A549 (cell line): ENCODE data around the gene CFLAR. TPM values are rescaled to one million over a fixed set of nuclear protein-coding genes. Genes with fewer than 3 reads are reported as not detected.

Source experiments
- ATAC-seq, 2 experiments: fragments of 200-7000 bp in 1 of 2; fragments of >200 bp in 1 of 2; cut with Nextera tagmentation in 1 of 2; cut with Tn5 transposase in 1 of 2; 3 replicates each; pipeline versions ENCODE4 v1.8.0 to v1.9.1; 2018 to 2020; ENCODE audit warnings: mild to moderate bottlenecking in 1 of 2, moderate library complexity in 1 of 2
- CTCF ChIA-PET: fragments of 300-600 bp; sonication (Branson Sonifier 250); formaldehyde crosslinking; extraction: SDS; loops from one replicate; lab custom pipeline; 2021; ENCODE audit warnings: antibody characterized with exemption, inconsistent platforms; lab: Yijun Ruan, JAX
- POLR2A ChIA-PET: fragments of 350-600 bp; formaldehyde crosslinking; extraction: SDS; loops from one replicate; lab custom pipeline; 2021; ENCODE audit warnings: antibody characterized with exemption, inconsistent platforms; lab: Yijun Ruan, JAX
- DNase-seq, 2 experiments: peaks; one replicate each; pipeline versions ENCODE4 v3.0.0 to v3.0.0-alpha.2; 2011 to 2016; ENCODE audit warnings: low read depth in 1 of 2, low spot score in 1 of 2
- FAIRE-seq: peaks from 2 replicates; lab custom pipeline; 2011; peaks lifted over from hg19 to GRCh38; lab: Jason Lieb, UNC
- H3K27ac ChIP-seq, 2 experiments: fragments of >200 bp; sonication (Bioruptor Twin); formaldehyde crosslinking; 3 replicates each; pipeline ENCODE4 v1.5.1; 2016 to 2017
- H3K4me1 ChIP-seq: fragments of >200 bp; sonication (Bioruptor Twin); formaldehyde crosslinking; 3 replicates; pipeline ENCODE4 v1.6.1; 2016
- H3K4me2 ChIP-seq: fragments of >200 bp; sonication (Bioruptor Twin); formaldehyde crosslinking; 3 replicates; pipeline ENCODE4 v1.6.1; 2016
- H3K4me3 ChIP-seq: fragments of >200 bp; sonication (Bioruptor Twin); formaldehyde crosslinking; 3 replicates; pipeline ENCODE4 v1.5.1; 2016
- H3K9me3 ChIP-seq: fragments of >200 bp; sonication (Bioruptor Twin); formaldehyde crosslinking; 3 replicates; pipeline ENCODE4 v1.6.1; 2016
- ATOH8 ChIP-seq: fragments of 250-450 bp; sonication (Bioruptor Pico); IDR thresholded peaks from 2 replicates; pipeline ENCODE4 v1.5.0; 2020; ENCODE audit warnings: low read depth, mild to moderate bottlenecking, moderate library complexity
- BHLHE40 ChIP-seq: IDR thresholded peaks from 2 replicates; pipeline ENCODE4 v1.6.1; 2012; ENCODE audit warnings: low read depth, low read length, inconsistent platforms
- CHD4 ChIP-seq: fragments of 200-600 bp; sonication (generic); IDR thresholded peaks from 2 replicates; pipeline ENCODE4 v1.6.1; 2016; ENCODE audit warnings: antibody characterized with exemption, mild to moderate bottlenecking, borderline replicate concordance
- E2F6 ChIP-seq: IDR thresholded peaks from 2 replicates; pipeline ENCODE4 v1.6.1; 2012; ENCODE audit warnings: low read depth, borderline replicate concordance
- EHF ChIP-seq: fragments of 250-450 bp; sonication (Bioruptor Pico); IDR thresholded peaks from 2 replicates; pipeline ENCODE4 v1.5.0; 2020; ENCODE audit warnings: mild to moderate bottlenecking
- ELK1 ChIP-seq: fragments of 150-350 bp; IDR thresholded peaks from 2 replicates; pipeline ENCODE4 v1.6.1; 2014; ENCODE audit warnings: low read depth, mild to moderate bottlenecking, low read length
- EP300 ChIP-seq, 2 experiments: fragments of >200 bp; sonication (Bioruptor Twin); formaldehyde crosslinking; IDR thresholded peaks; 2 replicates in 1 of 2; 3 replicates in 1 of 2; pipeline ENCODE4 v1.6.1; 2016 to 2017
- FOSL2 ChIP-seq, 2 experiments: fragments of 450-650 bp in 1 of 2; fragments of >200 bp in 1 of 2; sonication (Bioruptor Twin) in 1 of 2; formaldehyde crosslinking; IDR thresholded peaks; 2 replicates each; pipeline versions ENCODE4 v1.5.0 to v1.6.1; 2016 to 2020; ENCODE audit warnings: mild to moderate bottlenecking in 1 of 2, moderate library complexity in 1 of 2
- HES2 ChIP-seq: fragments of >200 bp; sonication (Bioruptor Twin); formaldehyde crosslinking; IDR thresholded peaks from 2 replicates; pipeline ENCODE4 v1.6.1; 2016
- HEYL ChIP-seq: fragments of 250-450 bp; sonication (Bioruptor Pico); IDR thresholded peaks from 2 replicates; pipeline ENCODE4 v1.8.0; 2021; ENCODE audit warnings: mild to moderate bottlenecking, moderate library complexity
- HOXA7 ChIP-seq: fragments of 250-450 bp; sonication (Bioruptor Pico); IDR thresholded peaks from 2 replicates; pipeline ENCODE4 v1.5.0; 2020; ENCODE audit warnings: mild to moderate bottlenecking, moderate library complexity
- JUN ChIP-seq, 2 experiments: fragments of >200 bp; sonication (Bioruptor Twin); formaldehyde crosslinking; IDR thresholded peaks; 2 replicates in 1 of 2; 3 replicates in 1 of 2; pipeline ENCODE4 v1.6.1; 2016 to 2017
- JUNB ChIP-seq: fragments of >200 bp; sonication (Bioruptor Twin); formaldehyde crosslinking; IDR thresholded peaks from 2 replicates; pipeline ENCODE4 v1.6.1; 2016
- KDM1A ChIP-seq: fragments of 200-600 bp; sonication (generic); IDR thresholded peaks from 2 replicates; pipeline ENCODE4 v1.6.1; 2016; ENCODE audit warnings: low read depth, mild to moderate bottlenecking
- MAFK ChIP-seq: fragments of 450-650 bp; IDR thresholded peaks from 2 replicates; pipeline ENCODE4 v1.6.1; 2014; ENCODE audit not compliant: partially characterized antibody
- MAX ChIP-seq: IDR thresholded peaks from 2 replicates; pipeline ENCODE4 v1.6.1; 2012
- MAZ ChIP-seq: fragments of 150-350 bp; IDR thresholded peaks from 2 replicates; pipeline ENCODE4 v1.6.1; 2014; ENCODE audit warnings: antibody characterized with exemption, low read depth, low read length, borderline replicate concordance
- MYC ChIP-seq: IDR thresholded peaks from 2 replicates; pipeline ENCODE4 v1.6.1; 2012; ENCODE audit warnings: mild to moderate bottlenecking, inconsistent platforms, low read length, improper control_type of control experiment, borderline replicate concordance
- NFE2L2 ChIP-seq: fragments of 150-350 bp; conservative IDR thresholded peaks from 2 replicates; pipeline ENCODE4 v1.6.1; 2014; ENCODE audit warnings: low read length
- PHF8 ChIP-seq: fragments of 200-600 bp; sonication (generic); IDR thresholded peaks from 2 replicates; pipeline ENCODE4 v1.6.1; 2016; ENCODE audit warnings: low read depth, mild to moderate bottlenecking, antibody characterized with exemption, moderate library complexity, borderline replicate concordance
- POLR2A ChIP-seq: IDR thresholded peaks from 2 replicates; pipeline ENCODE4 v1.6.1; 2012; ENCODE audit warnings: mild to moderate bottlenecking, low read length
- RARB ChIP-seq: fragments of 250-450 bp; sonication (Bioruptor Pico); IDR thresholded peaks from 2 replicates; pipeline ENCODE4 v1.8.0; 2021; ENCODE audit warnings: mild to moderate bottlenecking, moderate library complexity
- RCOR1 ChIP-seq: fragments of 150-350 bp; IDR thresholded peaks from 2 replicates; pipeline ENCODE4 v1.6.1; 2014; ENCODE audit warnings: antibody characterized with exemption, low read length, low read depth
- RFX5 ChIP-seq: fragments of 450-650 bp; IDR thresholded peaks from 2 replicates; pipeline ENCODE4 v1.7.1; 2014; ENCODE audit warnings: antibody characterized with exemption, mild to moderate bottlenecking, moderate library complexity
- TFCP2L1 ChIP-seq: fragments of 250-450 bp; sonication (Bioruptor Pico); IDR thresholded peaks from 2 replicates; pipeline ENCODE4 v1.5.0; 2021; ENCODE audit warnings: mild to moderate bottlenecking
- TP53 ChIP-seq: fragments of 250-450 bp; sonication (Bioruptor Pico); IDR thresholded peaks from 2 replicates; pipeline ENCODE4 v1.5.0; 2021; ENCODE audit warnings: mild to moderate bottlenecking, moderate library complexity
- ZFP36 ChIP-seq: fragments of 450-650 bp; IDR thresholded peaks from 2 replicates; pipeline ENCODE4 v1.6.1; 2014; ENCODE audit warnings: borderline replicate concordance; ENCODE audit not compliant: partially characterized antibody
- WGBS: methylation state at CpG from one replicate; pipeline ENCODE4 v1.1.6; 2017; ENCODE audit errors: missing lambda C conversion rate; 5-methylcytosine and 5-hydroxymethylcytosine counted together
- polyA minus RNA-seq: library from RNA; depleted of rRNA, polyadenylated mRNA; stranded (reverse); fragments of >200 nt; gene quantifications from 2 replicates; pipeline ENCODE4 v1.2.3, GENCODE V29; 2011; rRNA and poly(A)+ RNA removed
- polyA plus RNA-seq, 4 experiments: library from polyadenylated mRNA; depleted of rRNA in 3 of 4; stranded (reverse); fragments of >200 nt; fragmentation: RNase III in 1 of 4; extraction: RNeasy Plus Mini Kit Qiagen cat#74134 plus additional on column Dnase treatment in 1 of 4; gene quantifications; 2 replicates in 3 of 4; 3 replicates in 1 of 4; pipeline ENCODE4 v1.2.3, GENCODE V29; 2011 to 2017

Gene CFLAR
- polyA plus RNA-seq (2011; rRNA removed) (64.0 and 89.4 TPM in 2 replicates), polyA plus RNA-seq (2017; fragmentation: RNase III; extraction: RNeasy Plus Mini Kit Qiagen cat#74134 plus additional on column Dnase treatment) (56.5 to 64.0 TPM (median 56.5 TPM) in 3 replicates), polyA minus RNA-seq (65.7 and 70.3 TPM in 2 replicates)
- polyA plus RNA-seq (2012; cell fraction: cytosol; rRNA removed) = 41.6 and 47.7 TPM in 2 replicates
- 44.8 and 63.7 TPM in 2 replicates for polyA plus RNA-seq (2012; cell fraction: nucleus; rRNA removed)

GRCh38 chr2:201116115-201116958, at the start of gene CFLAR:
CFLAR (plus strand) TSS chr2:201116164; CDS start chr2:201129866, 13,702 bp downstream.
- H3K4me3 ChIP-seq = peak within 1 kb of the TSS; percentile 69
- peak; percentile 66 to 67 for ATAC-seq
- TF ChIP-seq MYC (0 out of 2 replicates have a peak, but pooled peaks have one; percentile 6), JUNB (no peak), ELK1 (no peak), CHD4 (0 out of 2 replicates have a peak, but pooled peaks have one; percentile 25), ZFP36 (no peak), HES2 (no peak), FOSL2 (IDR thresholded peaks at IDR 0.05) (no peak), FOSL2 (CRISPR knock-in tag; IDR thresholded peaks at IDR 0.05) (no peak), EP300 (IDR thresholded peaks at IDR 0.05) (no peak), RARB (CRISPR knock-in tag) (no peak), NFE2L2 (no peak), RFX5 (no peak), TFCP2L1 (CRISPR knock-in tag) (no peak), PHF8 (peak; percentile 68; the same call in 1 of the 2 replicates), E2F6 (0 out of 2 replicates have a peak, but pooled peaks have one; percentile 7), EHF (no peak), MAX (peak; percentile 1), POLR2A (peak; percentile 43), BHLHE40 (no peak), RCOR1 (no peak), MAFK (peak; percentile 67), TP53 (CRISPR knock-in tag) (peak; percentile 39; the same call in 1 of the 2 replicates), HEYL (CRISPR knock-in tag) (no peak), HOXA7 (CRISPR knock-in tag) (no peak), KDM1A (no peak), JUN (IDR thresholded peaks at IDR 0.05) (peak; percentile 11 to 74; a peak in 3 of 5 replicates), MAZ (no peak), ATOH8 (no peak)
- H3K9me3 ChIP-seq = no peaks in the 10 kb centered on the region
- ChIA-PET POLR2A (interaction anchor here (0.8 to 3.6 kb wide), 9 partner anchors 9 to 116 kb away, joined by 3 to 39 read pairs (median 4); partner anchors contain the start of gene CASP10), CTCF (interaction anchor here (1.0 to 5.1 kb wide), 7 partner anchors 13 to 61 kb away, joined by 3 to 108 read pairs (median 20); no protein-coding TSS in a partner anchor)
- FAIRE-seq = no peak
- peaks cover 37% of the 10 kb centered on the region for H3K4me1 ChIP-seq
- under 1% methylated on average over 38 of the region's 75 CpGs for WGBS
- DNase-seq = peak; percentile 51 to 80
- peak within 1 kb of the TSS; percentile 90 to 99 for H3K27ac ChIP-seq
- peak within 1 kb of the TSS; percentile 99 for H3K4me2 ChIP-seq
